NCI-H1092 treated with DMSO at 0.1 percent for 48 hours (cell line): Measurements from ENCODE around the gene ZNF230.

Experiments used
- DNase-seq: peaks from one replicate; lab custom pipeline; 2025; lab: John Stamatoyannopoulos, UW

ZNF230 gene

DNA sequence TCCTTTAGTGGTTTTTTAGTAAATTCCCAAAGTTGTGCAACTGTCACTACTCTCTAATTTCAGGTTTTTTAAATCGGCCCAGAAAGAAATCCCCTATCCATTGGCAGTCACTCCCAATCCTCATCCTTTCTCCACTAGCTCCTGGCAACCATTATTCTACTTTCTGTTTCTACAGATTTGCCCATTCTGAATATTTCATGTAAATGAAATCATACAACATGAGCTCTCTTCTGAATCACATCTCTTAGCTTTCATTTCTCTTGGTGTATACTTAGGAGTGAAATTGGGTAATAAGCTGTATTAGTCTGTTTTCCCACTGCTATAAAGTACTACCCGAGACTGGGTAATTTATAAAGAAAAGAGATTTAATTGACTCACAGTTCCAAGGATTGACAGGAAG is 39.4 kb downstream of the ZNF230 start:
- no peak for DNase-seq

DNA sequence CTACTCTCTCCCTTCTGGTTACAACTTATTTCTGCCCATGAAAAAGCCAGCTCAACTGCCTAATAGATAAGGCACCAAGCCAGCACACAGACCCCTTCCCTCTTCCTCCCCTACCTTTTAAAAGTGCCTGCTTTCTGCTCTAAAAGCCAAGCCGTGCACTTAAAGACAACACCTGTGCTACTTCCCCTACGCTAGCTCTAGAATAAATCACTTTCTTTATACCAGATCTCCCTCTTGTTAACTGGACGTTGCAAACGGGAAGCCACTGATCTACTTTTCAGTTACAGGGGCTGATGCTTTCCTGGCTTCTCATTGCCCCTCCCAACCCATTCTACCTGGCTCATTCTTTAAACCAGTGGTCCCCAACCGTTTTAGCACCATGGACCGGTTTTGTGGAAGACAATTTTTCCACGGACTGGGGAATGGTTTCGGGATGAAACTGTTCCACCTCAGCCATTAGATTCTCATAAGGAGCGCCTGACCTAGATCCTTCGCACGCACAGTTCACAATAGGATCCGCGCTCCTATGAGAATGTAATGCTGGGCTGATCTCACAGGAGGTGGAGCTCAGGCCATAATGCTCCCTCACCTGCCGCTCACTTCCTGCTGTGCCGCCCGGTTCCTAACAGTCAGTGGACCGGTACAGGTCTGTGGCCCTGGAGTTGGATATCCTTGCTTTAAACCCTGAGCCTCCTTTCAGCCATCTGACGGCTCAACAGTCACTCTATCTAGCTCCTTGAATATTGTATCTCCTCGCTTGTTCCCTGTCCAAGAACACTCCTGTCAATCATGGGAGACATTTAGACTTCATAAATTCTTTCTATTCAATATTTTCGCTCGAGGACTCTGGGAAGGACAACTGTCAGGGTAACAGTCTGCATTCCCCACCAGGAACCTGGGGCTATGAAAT is 48.2 kb downstream of the ZNF230 start:
- DNase-seq = peak; percentile 34

DNA sequence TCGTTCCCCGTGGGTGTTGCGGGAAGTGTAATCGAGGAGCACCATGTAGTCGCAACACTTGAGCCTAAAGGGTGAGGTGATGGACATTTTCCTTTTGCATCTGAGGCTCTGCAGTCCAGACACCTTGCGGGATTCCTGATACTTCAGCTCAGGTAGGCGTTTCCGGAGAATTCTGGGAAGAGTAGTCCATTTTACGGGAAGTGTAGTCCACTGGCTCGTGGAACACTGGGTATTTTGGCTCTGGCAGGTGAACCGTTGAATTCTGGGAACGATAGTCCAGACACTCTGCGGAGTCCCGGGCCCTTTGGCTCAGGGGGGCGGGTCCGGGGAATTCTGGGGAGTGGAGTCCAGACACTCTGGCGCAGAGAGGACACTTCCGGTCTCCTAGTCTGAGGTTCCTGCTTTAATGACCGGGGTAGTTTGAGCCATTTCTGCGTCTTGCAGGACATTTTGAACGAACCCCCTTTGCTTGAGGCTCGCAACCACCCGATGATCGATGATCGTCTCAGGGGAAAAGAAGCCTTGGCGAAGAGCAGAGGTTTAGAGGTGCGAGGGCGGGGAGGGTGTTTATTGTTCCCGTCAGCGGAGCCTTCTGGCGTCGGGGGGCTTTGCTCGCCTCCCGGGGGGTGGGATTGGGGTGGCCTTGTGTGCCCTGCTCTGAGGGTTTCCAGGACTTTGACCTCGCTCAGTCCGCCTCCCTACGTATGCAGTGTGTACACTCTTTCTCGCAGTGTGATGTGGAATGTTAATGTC is 49.1 kb downstream of the ZNF230 start, which contains the start of gene ZNF223:
Gene ZNF223, plus strand, starts transcription at position 387 of the 753 bp plus-strand sequence. CDS start 3,141 bp downstream, outside the sequence.
- DNase-seq = peak; percentile 92

DNA sequence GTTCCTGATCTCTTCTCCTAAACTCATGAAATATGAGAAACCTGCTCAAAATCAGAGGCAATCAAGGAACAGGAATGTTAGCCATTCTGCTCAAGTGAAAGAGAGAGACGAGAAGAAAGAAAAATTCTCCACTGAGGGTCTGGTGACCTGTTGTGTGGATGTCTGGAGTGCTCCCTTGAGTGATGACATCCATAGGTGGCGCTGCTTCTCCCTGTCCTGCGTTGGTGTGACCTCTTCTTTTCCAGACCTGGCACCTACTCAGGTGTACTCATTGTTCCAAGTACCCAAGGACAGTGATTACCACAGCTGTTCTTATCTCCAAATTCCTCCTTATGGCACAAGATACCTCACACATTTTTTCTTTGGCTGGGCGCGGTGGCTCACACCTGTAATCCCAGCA is 53.1 kb downstream of the ZNF230 start:
- no peak for DNase-seq

DNA sequence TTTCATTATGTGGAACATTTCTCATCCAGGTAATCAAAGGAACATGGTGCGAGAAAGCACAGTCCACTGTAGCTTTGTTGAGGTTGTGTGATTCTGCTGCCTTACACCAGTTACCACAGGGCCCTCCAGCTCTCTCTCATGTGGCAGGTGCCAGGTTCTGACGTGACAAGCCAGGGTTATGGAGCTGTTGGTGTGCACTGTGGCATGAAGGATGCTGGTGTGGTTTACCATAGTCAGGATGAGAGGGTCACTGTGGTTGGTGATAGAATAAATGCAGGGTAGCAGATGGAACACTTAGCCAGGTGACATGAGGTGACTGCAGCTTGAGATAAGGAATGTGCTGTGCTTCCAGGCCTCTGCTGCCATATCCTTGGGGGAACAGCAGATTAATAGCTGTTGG is 56.5 kb downstream of the ZNF230 start:
- no peak for DNase-seq

DNA sequence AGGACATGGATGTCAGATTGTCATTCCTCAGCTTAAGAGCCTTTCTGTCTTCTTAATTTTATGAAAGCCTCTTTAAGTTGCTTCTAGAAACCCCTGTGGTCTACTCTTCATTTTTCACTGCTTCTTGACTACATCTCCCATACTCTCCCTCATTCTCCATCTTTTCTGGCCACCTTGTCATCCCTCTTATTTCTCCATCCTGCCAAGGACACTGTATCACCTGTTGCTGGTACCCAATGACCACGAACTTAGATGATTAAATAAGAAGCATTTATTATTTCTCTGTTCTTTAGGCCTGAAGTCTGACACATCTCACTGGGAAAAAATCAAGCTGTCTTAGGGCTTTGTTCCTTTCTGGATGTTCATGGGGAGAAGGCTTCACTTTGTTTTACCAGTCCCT is 58.3 kb downstream of the ZNF230 start:
- DNase-seq = no peak
